ENCODE results near the gene ANKH.

GRCh38 chr5:14705556-14705955, 166.0 kb downstream of the ANKH start:
- TF ChIP-seq ADNP (CRISPR knock-in tag; IDR thresholded peaks at IDR 0.05) (no peak), ZFP36L1 (CRISPR knock-in tag; IDR thresholded peaks at IDR 0.05) (no peak), ELF1 (CRISPR knock-in tag; IDR thresholded peaks at IDR 0.05) (no peak), ZBTB8A (CRISPR knock-in tag; IDR thresholded peaks at IDR 0.05; ENCODE audit: borderline replicate concordance, low read depth) (no peak), SETDB1 (CRISPR knock-in tag; IDR thresholded peaks at IDR 0.05; ENCODE audit: borderline replicate concordance) (no peak)
- TF ChIP-seq, protein P1, sequence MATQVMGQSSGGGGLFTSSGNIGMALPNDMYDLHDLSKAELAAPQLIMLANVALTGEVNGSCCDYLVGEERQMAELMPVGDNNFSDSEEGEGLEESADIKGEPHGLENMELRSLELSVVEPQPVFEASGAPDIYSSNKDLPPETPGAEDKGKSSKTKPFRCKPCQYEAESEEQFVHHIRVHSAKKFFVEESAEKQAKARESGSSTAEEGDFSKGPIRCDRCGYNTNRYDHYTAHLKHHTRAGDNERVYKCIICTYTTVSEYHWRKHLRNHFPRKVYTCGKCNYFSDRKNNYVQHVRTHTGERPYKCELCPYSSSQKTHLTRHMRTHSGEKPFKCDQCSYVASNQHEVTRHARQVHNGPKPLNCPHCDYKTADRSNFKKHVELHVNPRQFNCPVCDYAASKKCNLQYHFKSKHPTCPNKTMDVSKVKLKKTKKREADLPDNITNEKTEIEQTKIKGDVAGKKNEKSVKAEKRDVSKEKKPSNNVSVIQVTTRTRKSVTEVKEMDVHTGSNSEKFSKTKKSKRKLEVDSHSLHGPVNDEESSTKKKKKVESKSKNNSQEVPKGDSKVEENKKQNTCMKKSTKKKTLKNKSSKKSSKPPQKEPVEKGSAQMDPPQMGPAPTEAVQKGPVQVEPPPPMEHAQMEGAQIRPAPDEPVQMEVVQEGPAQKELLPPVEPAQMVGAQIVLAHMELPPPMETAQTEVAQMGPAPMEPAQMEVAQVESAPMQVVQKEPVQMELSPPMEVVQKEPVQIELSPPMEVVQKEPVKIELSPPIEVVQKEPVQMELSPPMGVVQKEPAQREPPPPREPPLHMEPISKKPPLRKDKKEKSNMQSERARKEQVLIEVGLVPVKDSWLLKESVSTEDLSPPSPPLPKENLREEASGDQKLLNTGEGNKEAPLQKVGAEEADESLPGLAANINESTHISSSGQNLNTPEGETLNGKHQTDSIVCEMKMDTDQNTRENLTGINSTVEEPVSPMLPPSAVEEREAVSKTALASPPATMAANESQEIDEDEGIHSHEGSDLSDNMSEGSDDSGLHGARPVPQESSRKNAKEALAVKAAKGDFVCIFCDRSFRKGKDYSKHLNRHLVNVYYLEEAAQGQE (IDR thresholded peaks at IDR 0.05; ENCODE audit: borderline replicate concordance in 1 of 2, low read depth in 1 of 2, low read length in 2 of 2), result no peak
- TF ChIP-seq, protein P2, sequence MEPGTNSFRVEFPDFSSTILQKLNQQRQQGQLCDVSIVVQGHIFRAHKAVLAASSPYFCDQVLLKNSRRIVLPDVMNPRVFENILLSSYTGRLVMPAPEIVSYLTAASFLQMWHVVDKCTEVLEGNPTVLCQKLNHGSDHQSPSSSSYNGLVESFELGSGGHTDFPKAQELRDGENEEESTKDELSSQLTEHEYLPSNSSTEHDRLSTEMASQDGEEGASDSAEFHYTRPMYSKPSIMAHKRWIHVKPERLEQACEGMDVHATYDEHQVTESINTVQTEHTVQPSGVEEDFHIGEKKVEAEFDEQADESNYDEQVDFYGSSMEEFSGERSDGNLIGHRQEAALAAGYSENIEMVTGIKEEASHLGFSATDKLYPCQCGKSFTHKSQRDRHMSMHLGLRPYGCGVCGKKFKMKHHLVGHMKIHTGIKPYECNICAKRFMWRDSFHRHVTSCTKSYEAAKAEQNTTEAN (CRISPR knock-in tag; conservative IDR thresholded peaks at IDR 0.05), result no peak
